ENCODE results near the gene RAP2B.

The RAP2B gene

DNA sequence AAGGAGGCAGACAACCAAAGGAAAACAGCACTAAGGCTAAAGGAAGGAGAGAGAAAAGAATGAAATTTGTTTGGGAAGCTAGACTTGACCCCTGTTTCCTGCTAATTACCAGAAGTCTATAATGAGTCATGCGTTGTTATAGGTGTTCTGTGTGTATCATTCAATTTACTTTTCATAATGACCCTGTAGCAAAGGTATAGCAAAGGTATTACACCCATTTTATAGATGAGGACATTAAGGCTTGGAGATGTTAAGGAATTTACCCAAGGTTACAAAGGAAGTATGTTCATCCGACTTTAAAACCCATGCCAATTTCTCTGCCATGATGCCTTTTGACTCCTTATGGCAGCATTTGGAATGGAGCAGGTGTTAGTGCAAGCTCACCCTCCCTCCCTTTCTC, 54.9 kb downstream of the RAP2B start:
- H3K4me3 ChIP-seq (ENCODE audit: low read length): no peak overlapping the region
- H3K27ac ChIP-seq (ENCODE audit: low read length): no peak overlapping the region
- no peaks in the 10 kb centered on the region for H3K27me3 ChIP-seq (ENCODE audit: low read depth, low read length)
- H3K4me1 ChIP-seq (ENCODE audit: low read length): no peaks in the 10 kb centered on the region
- H3K9ac ChIP-seq (ENCODE audit: low read length): no peak overlapping the region
- no peak overlapping the region for H3K4me2 ChIP-seq (ENCODE audit: low read length)
- H3K9me3 ChIP-seq (ENCODE audit: insufficient read depth, low read length): no peaks in the 10 kb centered on the region
- H3K79me2 ChIP-seq (ENCODE audit: low read length): no peaks in the 10 kb centered on the region
- no peaks in the 10 kb centered on the region for H4K20me1 ChIP-seq (ENCODE audit: insufficient read depth, low read length)
- H3K36me3 ChIP-seq (replicated peaks; ENCODE audit: low read depth, low read length): no peaks in the 10 kb centered on the region
- TF ChIP-seq, protein P1, sequence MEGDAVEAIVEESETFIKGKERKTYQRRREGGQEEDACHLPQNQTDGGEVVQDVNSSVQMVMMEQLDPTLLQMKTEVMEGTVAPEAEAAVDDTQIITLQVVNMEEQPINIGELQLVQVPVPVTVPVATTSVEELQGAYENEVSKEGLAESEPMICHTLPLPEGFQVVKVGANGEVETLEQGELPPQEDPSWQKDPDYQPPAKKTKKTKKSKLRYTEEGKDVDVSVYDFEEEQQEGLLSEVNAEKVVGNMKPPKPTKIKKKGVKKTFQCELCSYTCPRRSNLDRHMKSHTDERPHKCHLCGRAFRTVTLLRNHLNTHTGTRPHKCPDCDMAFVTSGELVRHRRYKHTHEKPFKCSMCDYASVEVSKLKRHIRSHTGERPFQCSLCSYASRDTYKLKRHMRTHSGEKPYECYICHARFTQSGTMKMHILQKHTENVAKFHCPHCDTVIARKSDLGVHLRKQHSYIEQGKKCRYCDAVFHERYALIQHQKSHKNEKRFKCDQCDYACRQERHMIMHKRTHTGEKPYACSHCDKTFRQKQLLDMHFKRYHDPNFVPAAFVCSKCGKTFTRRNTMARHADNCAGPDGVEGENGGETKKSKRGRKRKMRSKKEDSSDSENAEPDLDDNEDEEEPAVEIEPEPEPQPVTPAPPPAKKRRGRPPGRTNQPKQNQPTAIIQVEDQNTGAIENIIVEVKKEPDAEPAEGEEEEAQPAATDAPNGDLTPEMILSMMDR (IDR thresholded peaks at IDR 0.05; ENCODE audit: low read depth, low read length): no peak
- no peak for TF ChIP-seq EZH2phosphoT487 (IDR thresholded peaks at IDR 0.05; ENCODE audit: low read depth)
- no peak overlapping the region for H2AFZ ChIP-seq (ENCODE audit: low read depth, low read length)

DNA sequence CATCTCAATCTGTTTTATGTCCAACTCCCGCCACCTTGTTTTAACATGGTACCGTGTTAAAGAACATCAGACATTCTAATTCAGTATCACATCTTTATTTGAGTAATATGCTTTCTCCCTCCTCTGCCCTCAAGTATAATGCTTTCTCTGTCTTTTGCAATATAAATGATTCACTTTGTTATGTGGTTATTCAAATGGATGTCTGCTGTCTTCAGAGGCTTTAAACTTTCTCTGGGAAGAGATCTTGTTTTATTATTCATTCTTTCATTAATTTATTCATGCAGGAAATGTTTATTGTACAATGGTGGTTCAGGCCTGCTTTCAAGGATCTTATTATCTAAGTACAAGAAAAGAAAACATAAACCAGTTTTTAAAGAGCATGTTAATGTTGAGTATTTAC, 57.1 kb downstream of the RAP2B start:
- H3K36me3 ChIP-seq (replicated peaks; ENCODE audit: low read depth, low read length): no peaks in the 10 kb centered on the region
- H3K9me3 ChIP-seq (ENCODE audit: insufficient read depth, low read length): no peaks in the 10 kb centered on the region
- no peak overlapping the region for H2AFZ ChIP-seq (ENCODE audit: low read depth, low read length)
- H3K4me1 ChIP-seq (ENCODE audit: low read length): no peaks in the 10 kb centered on the region
- no peaks in the 10 kb centered on the region for H4K20me1 ChIP-seq (ENCODE audit: insufficient read depth, low read length)
- TF ChIP-seq, protein P1 (IDR thresholded peaks at IDR 0.05; ENCODE audit: low read depth, low read length): no peak
- TF ChIP-seq EZH2phosphoT487 (IDR thresholded peaks at IDR 0.05; ENCODE audit: low read depth): no peak
- no peak overlapping the region for H3K9ac ChIP-seq (ENCODE audit: low read length)
- H3K4me2 ChIP-seq (ENCODE audit: low read length): no peak overlapping the region
- no peak overlapping the region for H3K4me3 ChIP-seq (ENCODE audit: low read length)
- H3K79me2 ChIP-seq (ENCODE audit: low read length): no peaks in the 10 kb centered on the region
- no peak overlapping the region for H3K27ac ChIP-seq (ENCODE audit: low read length)
- no peaks in the 10 kb centered on the region for H3K27me3 ChIP-seq (ENCODE audit: low read depth, low read length)

Data from OCI-LY3 (cell line).